GM13977 (cell line): ENCODE data around the gene RAB8B.

ENCODE experiments used
- DNase-seq: peaks from one replicate; pipeline ENCODE4 v3.0.0; 2012; ENCODE audit warnings: low spot score
- in situ Hi-C: fragments of 300-500 bp; cut with MboI; formaldehyde crosslinking; loops from one replicate; pipeline ENCODE4 v1.12.0; 2022; ENCODE audit warnings: low sequenced_read_pairs, low pct_unique_long_range_greater_than_20kb, mixed read lengths, inconsistent platforms; ENCODE audit not compliant: unreplicated experiment
- TF ChIP-seq, protein P1 (sequence below): IDR thresholded peaks from 2 replicates; pipeline ENCODE4 v1.5.1; 2012; ENCODE audit warnings: mild to moderate bottlenecking, control low read depth; ENCODE audit not compliant: insufficient read depth; ENCODE audit errors: extremely low read depth, missing control alignments

The RAB8B gene

DNA sequence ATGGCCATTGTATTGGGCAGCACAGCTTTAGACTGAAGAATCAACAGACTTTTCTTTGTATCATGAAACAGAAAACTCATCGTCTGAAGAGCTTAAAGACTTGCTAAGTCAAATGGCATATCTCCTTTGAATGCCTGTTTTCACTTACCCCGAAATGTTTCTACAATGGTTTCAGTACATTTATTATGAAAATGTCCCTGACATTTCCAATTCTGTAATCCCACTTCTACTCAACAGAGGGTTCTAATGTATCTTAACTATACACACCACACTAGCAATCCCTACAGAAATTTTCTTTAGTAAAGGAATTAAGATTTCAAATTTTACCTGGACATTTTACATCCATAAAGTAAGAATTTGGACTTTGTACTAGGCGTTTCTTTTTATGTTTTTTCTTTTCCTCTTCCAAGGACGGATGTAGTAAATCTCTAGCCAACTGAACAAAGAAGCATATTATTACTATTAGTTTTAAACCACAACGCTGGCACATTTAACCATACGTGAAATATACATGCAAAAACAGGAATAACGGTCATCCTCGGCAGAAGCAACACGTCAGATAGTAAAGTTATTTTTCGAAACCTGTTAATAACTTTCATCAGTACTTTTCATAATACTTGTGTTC, 33.2 kb upstream of the RAB8B start:
- DNase-seq: peak; percentile 22
- in situ Hi-C loops: no loop called here
- TF ChIP-seq, protein P1, sequence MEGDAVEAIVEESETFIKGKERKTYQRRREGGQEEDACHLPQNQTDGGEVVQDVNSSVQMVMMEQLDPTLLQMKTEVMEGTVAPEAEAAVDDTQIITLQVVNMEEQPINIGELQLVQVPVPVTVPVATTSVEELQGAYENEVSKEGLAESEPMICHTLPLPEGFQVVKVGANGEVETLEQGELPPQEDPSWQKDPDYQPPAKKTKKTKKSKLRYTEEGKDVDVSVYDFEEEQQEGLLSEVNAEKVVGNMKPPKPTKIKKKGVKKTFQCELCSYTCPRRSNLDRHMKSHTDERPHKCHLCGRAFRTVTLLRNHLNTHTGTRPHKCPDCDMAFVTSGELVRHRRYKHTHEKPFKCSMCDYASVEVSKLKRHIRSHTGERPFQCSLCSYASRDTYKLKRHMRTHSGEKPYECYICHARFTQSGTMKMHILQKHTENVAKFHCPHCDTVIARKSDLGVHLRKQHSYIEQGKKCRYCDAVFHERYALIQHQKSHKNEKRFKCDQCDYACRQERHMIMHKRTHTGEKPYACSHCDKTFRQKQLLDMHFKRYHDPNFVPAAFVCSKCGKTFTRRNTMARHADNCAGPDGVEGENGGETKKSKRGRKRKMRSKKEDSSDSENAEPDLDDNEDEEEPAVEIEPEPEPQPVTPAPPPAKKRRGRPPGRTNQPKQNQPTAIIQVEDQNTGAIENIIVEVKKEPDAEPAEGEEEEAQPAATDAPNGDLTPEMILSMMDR: no peak

DNA sequence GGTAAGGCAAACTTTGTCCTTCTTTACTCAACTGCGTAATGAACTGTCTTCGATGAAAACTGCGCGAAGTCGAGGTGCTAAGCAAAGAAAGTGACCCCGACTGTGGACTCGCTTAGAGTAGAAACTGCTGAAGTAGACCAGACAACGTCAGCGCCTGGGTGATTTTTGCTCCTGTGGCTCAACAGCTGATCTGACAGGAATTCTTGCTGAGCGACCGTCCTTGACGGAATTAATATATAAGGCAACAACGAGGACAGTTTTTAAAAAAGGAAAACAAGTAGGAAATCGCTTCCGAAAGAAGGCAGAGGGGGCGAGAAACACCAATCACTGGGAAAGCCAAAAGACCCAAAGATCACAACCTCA, 32.7 kb upstream of the RAB8B start:
- peak; percentile 36 for DNase-seq
- in situ Hi-C loops: no loop called here
- TF ChIP-seq, protein P1: no peak

DNA sequence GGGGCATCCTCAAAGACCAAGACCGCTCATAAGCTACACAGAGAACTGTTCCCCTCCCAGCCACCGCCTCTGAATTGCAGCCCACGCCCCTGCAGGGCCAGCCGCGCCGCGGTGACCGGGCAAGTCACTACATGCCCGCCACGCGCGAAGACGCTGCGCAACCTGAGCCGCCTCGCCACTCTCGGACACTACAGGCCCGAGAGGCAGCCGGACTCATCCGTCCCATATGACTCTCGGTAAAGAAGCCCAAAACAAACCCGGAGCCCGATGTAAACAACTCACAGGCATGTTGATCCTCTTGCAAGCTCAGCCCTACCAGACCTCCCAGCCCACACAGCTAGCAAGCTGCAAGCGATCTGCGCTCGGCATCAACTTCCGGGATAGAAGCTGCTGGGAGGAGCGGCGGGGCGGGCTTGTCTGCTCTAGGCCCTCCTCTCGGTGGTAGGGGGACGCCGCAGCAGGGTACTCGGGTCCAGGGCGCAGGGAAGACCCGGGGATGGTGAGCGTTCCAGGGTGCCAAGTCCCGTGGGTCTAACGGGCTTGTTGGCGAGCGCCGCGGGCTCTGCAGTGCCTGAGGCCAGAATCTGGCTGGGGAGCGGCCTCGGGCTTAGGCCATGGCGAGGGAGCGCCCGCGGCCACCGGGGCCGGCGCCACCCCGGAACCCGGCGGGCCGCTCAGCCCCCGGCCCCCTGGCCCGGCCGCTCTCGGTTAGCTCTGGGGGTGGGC, 32.1 kb upstream of the RAB8B start, which contains the start of gene RPS27L:
Gene RPS27L (minus strand): TSS at position 360 of the 726 bp plus-strand sequence. CDS start 72 bp downstream, at position 288.
- peak; percentile 89 for DNase-seq
- TF ChIP-seq, protein P1: no peak
- in situ Hi-C loops: no loop called here

DNA sequence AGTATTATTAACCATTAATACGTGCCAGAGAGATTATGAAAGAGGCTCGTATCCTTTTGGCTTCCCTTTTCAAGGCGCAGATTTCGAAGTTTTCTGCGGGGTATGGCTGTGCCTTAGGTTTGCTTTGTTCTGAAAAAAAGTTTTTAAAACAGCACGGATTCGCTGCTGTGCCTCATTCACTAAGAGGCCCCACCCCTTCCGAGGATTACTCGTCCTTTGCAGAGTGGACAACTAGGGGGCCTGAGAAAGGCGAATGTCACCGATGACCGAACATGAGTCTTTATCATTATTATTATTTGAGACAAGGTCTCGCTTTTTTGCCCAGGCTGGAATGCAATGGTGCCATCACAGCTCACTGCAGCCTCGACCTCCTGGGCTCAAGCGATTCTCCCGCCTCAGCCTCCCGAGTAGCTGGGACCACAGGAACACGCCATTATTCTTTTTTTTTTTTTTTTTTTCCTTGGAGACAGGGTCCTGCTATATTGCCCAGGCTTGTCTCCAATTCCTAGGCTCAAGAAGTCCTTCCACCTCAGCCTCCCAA, 31.4 kb upstream of the RAB8B start:
- peak; percentile 58 for DNase-seq
- in situ Hi-C loops: no loop called here
- TF ChIP-seq, protein P1: no peak

DNA sequence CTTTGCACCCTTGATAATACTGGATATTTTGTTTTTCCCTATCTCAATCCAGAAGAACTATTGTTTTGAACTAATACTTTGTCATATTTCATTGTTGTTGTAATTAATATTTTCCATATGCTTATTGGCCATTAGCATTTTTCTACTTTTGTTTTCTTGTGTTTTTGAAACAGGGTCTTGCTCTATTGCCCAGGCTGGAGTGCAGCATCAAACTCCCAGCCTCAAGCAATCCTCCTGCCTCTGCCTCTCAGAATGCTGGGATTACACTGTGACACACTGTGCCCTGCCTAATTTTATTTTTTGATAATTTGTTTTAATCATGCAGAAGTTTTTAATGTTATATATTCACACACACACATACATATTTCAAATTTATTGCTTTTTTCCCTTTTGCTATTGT, 28.8 kb upstream of the RAB8B start:
- DNase-seq: no peak
- in situ Hi-C loops: no loop called here
- TF ChIP-seq, protein P1: no peak

DNA sequence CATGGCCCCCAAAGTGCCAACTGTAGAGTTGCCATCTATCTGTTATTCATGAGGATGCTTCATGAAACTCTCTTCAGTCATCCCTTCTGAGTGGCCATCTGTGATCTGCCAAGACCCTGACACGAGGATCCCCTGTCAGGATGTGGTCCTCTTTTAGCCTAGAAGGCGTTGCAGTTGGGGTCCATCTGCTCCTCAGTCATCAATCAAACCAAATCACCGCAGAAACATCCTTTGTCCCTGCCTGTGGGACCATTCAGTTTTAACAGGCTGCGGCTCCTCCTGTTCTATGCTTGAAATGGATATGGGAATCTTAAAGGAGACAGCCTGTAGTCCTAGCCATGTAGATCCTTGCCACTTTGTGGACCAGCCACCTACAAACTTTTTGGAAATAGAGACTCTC, 26.2 kb upstream of the RAB8B start:
- in situ Hi-C loops: no loop called here
- no peak for DNase-seq
- TF ChIP-seq, protein P1: no peak
